ENCODE results near the gene WWP2.
"Not testable (repeated sequence)": the region's sequence is repeated elsewhere in the genome, so short reads cannot be mapped to it uniquely, and the experiment has no call there.

WWP2 gene

GRCh38 chr16:69931631-69932030 is 169.5 kb downstream of the WWP2 start:
- DNase-seq, result no peak

DNA sequence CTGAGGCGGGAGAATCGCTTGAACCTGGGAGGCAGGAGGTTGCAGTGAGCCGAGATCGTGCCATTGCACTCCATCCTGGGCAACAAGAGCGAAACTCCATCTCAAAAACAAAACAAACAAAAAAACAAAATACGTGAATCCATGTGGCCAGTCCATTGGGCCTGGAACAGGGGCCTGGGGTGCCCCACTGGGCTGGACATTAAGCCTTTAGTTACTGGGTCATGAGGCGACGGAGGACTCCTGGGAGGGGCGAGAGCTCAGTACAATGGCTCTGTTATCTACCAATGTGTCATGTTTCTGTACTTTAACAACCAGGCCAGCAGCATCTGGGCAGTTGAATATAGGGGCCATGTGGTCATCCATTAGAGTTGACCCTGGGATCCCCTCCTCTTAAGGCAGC is 170.1 kb downstream of the WWP2 start:
- no peak for DNase-seq

- DNase-seq, result no peak
Observed at GRCh38 chr16:69932691-69933392, 170.7 kb downstream of the WWP2 start.

GRCh38 chr16:69934044-69934443 is 171.9 kb downstream of the WWP2 start:
- no peak for DNase-seq

DNA sequence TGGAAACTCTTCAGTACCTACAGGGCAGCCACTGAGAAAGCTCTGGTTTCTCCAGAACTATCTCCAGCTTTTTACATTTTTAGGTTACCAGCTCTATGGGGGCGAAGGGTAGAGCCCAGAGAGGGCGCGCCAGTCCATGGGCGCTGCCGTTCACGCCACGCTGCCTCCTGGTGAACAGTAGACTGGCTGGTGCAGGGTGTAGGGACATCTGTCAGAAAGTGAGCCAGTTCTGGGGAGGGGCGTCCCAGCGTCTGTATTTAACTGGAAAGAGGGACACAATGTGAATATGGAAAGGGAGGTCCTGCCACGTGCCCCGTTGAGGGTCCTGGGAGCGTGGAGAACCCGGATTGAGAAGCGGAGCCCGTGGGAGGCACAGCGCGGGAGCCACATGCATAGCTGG is 172.6 kb downstream of the WWP2 start:
- no peak for DNase-seq

DNA sequence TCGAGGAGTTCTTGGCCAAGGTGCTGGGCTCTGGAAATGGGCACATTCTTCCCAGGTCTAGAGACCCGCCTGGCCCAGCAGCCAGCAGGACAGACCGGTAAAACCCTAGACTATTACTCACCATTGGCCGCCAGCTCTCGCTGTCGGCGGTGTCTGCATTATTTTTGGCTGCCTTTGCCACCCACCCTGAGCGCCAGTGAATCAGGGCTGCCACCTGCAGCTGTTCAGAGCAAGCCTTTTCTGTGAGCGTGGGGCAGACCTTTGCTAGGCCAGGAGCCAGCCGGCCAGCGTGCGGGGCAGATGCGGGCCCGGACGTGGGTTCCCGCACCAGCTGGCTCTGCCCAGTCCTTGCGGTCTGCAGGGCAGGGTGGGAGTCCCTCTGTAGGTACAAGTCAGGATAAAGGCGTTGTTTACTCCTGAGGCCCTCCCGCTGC is 173.2 kb downstream of the WWP2 start:
- no peak for DNase-seq

- no peak for DNase-seq
Observed at GRCh38 chr16:69935740-69936139, 173.6 kb downstream of the WWP2 start.

GRCh38 chr16:69936252-69936651 is 174.1 kb downstream of the WWP2 start:
- DNase-seq, result no peak

DNA sequence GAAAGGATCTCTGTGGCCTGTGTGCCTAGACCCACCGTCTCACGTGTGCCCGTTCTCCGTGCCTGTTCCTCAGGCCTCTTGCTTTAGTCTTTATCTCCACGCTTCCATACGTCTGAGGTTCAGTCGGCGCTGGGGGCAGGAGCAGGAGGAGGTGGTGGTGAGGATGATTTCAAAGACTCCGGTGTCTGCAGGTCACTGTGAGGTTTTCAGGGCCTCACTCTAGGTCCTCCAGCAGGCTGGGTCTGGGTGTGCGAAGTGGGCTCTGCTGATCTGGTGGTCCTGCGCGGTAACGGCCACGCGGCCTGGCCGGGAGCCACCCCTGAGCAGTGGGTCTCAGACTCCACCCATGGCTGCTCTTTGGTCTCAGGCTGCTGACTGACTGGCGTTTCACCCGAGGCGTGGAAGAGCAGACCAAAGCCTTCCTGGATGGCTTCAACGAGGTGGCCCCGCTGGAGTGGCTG is 174.6 kb downstream of the WWP2 start:
- DNase-seq, result no peak

- DNase-seq, result no peak
Observed at GRCh38 chr16:69937465-69937951, 175.4 kb downstream of the WWP2 start.

DNA sequence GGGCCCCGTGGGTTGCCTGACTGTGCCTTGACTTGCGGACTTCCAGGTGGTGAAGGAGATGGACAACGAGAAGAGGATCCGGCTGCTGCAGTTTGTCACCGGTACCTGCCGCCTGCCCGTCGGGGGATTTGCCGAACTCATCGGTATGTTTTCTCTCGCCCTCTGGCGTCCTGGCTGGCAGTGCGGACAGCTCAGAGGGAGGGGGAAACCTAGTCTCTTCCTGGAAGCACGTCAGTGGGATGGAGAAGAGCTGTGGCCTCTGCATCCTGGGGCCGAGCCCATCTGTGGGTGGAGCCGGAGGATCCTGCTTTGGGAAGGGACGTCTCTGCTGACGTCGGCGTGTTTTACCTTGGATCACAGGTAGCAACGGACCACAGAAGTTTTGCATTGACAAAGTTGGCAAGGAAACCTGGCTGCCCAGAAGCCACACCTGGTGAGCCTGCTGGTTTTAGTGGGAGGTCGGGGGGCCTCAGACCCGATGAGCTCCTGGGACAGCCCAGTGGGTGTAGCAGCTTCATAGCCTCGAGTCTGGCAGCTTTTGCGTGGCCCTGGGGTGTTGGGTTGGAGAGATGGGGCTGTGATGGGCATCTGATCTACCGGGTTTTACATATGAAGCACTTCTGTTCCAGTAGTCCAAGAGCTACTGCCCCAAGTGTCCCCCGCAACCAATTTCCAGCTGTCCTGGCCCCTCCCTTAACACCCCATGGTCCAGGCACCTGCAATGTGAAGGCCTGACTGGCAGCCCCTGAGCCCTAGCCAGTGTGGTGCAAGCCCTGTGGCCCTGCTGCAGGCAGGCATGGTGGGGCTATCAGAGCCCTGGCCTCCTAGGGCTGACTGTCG is 177.1 kb downstream of the WWP2 start:
- DNase-seq, result no peak

- no peak for DNase-seq
Observed at GRCh38 chr16:69939821-69940585, 177.9 kb downstream of the WWP2 start.

GRCh38 chr16:69940676-69941075 is 178.5 kb downstream of the WWP2 start:
- no peak for DNase-seq

GRCh38 chr16:69941251-69942098 is 179.3 kb downstream of the WWP2 start:
- no peak for DNase-seq

GRCh38 chr16:69942099-69942491 is 180.0 kb downstream of the WWP2 start:
- DNase-seq, result no peak

DNA sequence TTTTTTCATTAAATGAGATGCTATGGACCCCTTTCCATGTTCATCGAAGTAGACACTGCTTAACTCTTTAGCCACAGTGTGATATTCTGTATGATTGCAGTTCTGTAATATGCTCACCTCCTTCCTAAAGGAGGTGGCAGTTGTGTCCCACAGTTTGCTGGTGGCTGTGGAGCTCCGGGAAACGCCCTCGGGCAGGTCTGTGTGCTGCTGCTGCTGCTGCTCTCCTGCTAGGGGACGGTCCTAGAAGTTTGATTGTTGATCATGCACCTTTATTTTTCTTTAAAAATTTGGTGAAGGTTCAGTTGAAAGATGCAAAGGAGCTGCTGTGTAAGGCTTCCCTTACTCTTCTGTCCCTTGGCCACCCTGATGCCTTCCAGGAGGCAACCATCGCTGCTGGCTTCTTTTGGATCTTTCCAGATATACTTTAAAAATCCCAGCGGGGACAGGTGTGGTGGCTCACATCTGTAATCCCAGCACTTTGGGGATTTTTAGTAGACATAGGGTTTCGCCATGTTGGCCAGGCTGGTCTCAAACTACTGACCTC is 180.6 kb downstream of the WWP2 start:
- no peak for DNase-seq

DNA sequence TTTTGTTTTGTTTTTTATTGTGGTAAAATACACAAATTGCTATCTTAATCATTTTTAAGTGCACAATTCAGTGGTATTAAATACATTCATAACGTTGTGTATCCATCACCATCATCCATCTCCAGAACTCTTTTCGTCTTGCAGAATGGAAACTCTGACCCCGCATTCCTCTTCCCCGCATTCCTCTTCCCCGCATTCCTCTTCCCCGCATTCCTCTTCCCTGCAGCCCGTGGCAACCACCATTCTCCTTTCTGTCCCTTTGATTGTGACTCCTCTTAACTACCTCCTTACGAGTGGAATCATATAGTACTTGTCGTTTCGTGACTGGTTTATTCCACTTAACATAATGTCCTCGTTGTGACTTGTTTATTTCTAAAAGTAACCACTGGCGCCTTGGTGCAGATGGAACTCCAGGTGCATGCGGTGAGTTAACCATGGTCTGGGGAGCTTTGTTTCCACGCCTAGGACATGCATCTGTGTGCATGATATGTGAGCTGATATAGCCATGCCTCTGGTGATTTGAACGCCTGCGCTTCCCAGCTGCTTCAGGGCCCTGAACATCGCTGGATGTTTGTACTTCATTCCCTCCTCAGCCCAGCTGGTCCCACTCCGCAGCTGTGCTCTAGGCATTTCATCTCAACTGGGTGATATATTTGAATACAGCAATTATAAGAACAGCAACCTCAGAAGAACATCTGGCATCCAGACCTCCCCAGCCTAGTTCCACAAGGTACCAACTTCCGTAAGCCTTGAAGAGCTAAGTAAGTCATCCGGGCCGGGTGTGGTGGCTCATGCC is 181.3 kb downstream of the WWP2 start:
- not testable (repeated sequence) for DNase-seq

DNA sequence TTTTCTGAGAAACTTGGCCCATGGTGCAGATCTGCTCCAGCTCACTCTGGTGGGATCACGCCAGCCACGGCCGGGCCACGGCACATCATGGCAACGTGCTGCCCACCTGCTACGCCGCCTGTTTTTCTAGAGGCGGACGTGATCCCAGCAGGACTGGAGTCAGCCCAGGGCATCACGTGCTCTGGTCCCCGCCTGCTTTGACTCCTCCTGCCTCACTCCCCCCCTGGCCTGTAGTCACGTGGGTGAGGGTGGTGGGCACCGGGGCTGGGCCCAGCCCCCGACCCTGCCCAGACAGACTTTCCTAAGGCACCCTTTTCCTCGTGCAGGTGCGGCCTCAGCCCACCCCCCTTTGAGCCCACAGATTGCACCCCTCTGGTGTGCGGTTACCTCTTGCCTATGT is 188.3 kb downstream of the WWP2 start:
- DNase-seq, result not testable (repeated sequence)

GRCh38 chr16:69951017-69951671 is 189.0 kb downstream of the WWP2 start, which contains the start of gene CLEC18A:
CLEC18A (plus strand) TSS chr16:69951334; CDS start chr16:69951367, 33 bp downstream.
- DNase-seq, result not testable (repeated sequence)

GRCh38 chr16:69951672-69952031 is 189.5 kb downstream of the WWP2 start:
- not testable (repeated sequence) for DNase-seq

Data from CD4-positive, alpha-beta T cell treated with Interferon gamma for 1 hour (primary cell).